ENCODE data around the gene ZNRF3.

GRCh38 chr22:29092243-29092642 lies 208.9 kb downstream of the ZNRF3 start:
- TF ChIP-seq CTCF (IDR thresholded peaks at IDR 0.05) (no peak), POLR2A (IDR thresholded peaks at IDR 0.05) (no peak)

All from body of pancreas (tissue), 4 donors.